A673 (cell line): Measurements from ENCODE around the gene ZDHHC20. TPM values are rescaled to one million over a fixed set of nuclear protein-coding genes. Genes with fewer than 3 reads are reported as not detected.
A peak's percentile ranks its signal among the peaks of the same experiment; 100 is the strongest.

ENCODE experiments used
- BruUV-seq: library from RNA; stranded (reverse); fragments of 400-500 nt; replicated peaks from 2 replicates; lab custom pipeline; 2021; lab: Mats Ljungman, UMichigan
- CTCF ChIA-PET: fragments of 300-600 bp; sonication (Branson Sonifier 250); formaldehyde crosslinking; loops from one replicate; lab custom pipeline; 2022; ENCODE audit warnings: antibody characterized with exemption; lab: Charles Lee
- POLR2A ChIA-PET: fragments of 300-600 bp; sonication (Branson Sonifier 250); formaldehyde crosslinking; loops from one replicate; lab custom pipeline; 2022; ENCODE audit warnings: antibody characterized with exemption; ENCODE audit not compliant: low non-redundant PET; lab: Charles Lee
- DNase-seq: peaks from one replicate; pipeline ENCODE4 v3.0.0-alpha.2; 2015; ENCODE audit warnings: low spot score
- H3K27ac ChIP-seq: fragments of 200-600 bp; sonication (generic); 2 replicates; pipeline ENCODE4 v1.5.1; 2016; ENCODE audit warnings: mixed run types, low read depth, mild to moderate bottlenecking, mixed read lengths, antibody characterized with exemption, low read length; ENCODE audit not compliant: poor library complexity, severe bottlenecking
- H3K27me3 ChIP-seq: fragments of 200-600 bp; sonication (generic); replicated peaks from 2 replicates; pipeline ENCODE4 v1.6.1; 2017; ENCODE audit warnings: mixed run types, low read depth, mild to moderate bottlenecking, mixed read lengths, antibody characterized with exemption, low read length; ENCODE audit not compliant: insufficient read depth, poor library complexity
- H3K36me3 ChIP-seq: fragments of 200-600 bp; sonication (generic); 2 replicates; pipeline ENCODE4 v1.6.1; 2016; ENCODE audit warnings: mixed run types, mild to moderate bottlenecking, mixed read lengths, antibody characterized with exemption, low read length; ENCODE audit not compliant: insufficient read depth, poor library complexity, severe bottlenecking
- H3K4me1 ChIP-seq: fragments of 200-600 bp; sonication (generic); 2 replicates; pipeline ENCODE4 v1.6.1; 2017; ENCODE audit warnings: mixed run types, mild to moderate bottlenecking, mixed read lengths, antibody characterized with exemption, low read length; ENCODE audit not compliant: insufficient read depth, poor library complexity, severe bottlenecking
- H3K4me3 ChIP-seq: fragments of 200-600 bp; sonication (generic); 2 replicates; pipeline ENCODE4 v1.5.1; 2016; ENCODE audit warnings: low read depth, mixed run types, mild to moderate bottlenecking, mixed read lengths, low read length; ENCODE audit not compliant: poor library complexity, severe bottlenecking
- H3K9me3 ChIP-seq: fragments of 200-600 bp; sonication (generic); 2 replicates; pipeline ENCODE4 v1.6.1; 2016; ENCODE audit warnings: mixed run types, low read depth, mild to moderate bottlenecking, mixed read lengths, antibody characterized with exemption, low read length; ENCODE audit not compliant: poor library complexity, severe bottlenecking
- CTCF ChIP-seq: fragments of 300-800, 200-600 bp; sonication (generic); conservative IDR thresholded peaks from 2 replicates; pipeline ENCODE4 v1.5.1; 2017; ENCODE audit warnings: low read depth, mild to moderate bottlenecking, antibody characterized with exemption, low read length, moderate library complexity, mixed read lengths
- EZH2 ChIP-seq: fragments of 200-600 bp; sonication (generic); IDR thresholded peaks from 2 replicates; pipeline ENCODE4 v1.6.1; 2017; ENCODE audit warnings: borderline replicate concordance, low read depth, mild to moderate bottlenecking, mixed read lengths, antibody characterized with exemption, low read length; ENCODE audit not compliant: poor library complexity, severe bottlenecking
- intact Hi-C: fragments of 100-400 bp; cut with micrococcal nuclease; formaldehyde crosslinking; loops from one replicate; pipeline ENCODE4 v1.10.0; 2022; ENCODE audit not compliant: unreplicated experiment
- total RNA-seq: library from RNA; stranded (reverse); gene quantifications from 2 replicates; pipeline ENCODE4 v1.2.3, GENCODE V29; 2021

ZDHHC20 gene
- total RNA-seq, 1 experiment from 2014 or later, result 98.9 TPM

DNA sequence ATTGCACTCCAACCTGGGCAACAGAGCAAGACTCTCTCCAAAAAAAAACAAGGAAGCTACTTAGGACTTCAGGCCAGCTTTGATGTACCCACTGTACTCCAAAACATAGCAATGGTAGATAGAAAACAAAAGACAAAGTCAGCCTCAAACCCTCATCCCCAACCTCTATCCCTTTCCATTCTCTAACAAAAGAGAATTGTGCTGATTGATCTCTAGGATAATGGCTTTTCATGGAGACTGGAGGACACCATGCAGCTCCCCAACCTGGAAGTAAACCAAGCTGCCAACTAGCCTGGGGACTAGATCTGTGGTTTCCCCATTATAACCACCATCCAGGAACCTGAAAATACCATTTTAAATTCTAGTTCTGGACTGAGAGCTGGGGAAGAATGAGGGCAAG lies 4.3 kb upstream of the ZDHHC20 start:
- CTCF ChIA-PET, result no interaction called here
- POLR2A ChIA-PET, result no interaction called here
- no TSS peak for BruUV-seq

GRCh38 chr13:21461131-21461530 lies 2.0 kb upstream of the ZDHHC20 start:
- no peak for DNase-seq
- H3K27ac ChIP-seq, result no peak overlapping the region
- no peaks in the 10 kb centered on the region for H3K27me3 ChIP-seq
- no peaks in the 10 kb centered on the region for H3K4me1 ChIP-seq
- H3K9me3 ChIP-seq, result no peaks in the 10 kb centered on the region
- no peaks in the 10 kb centered on the region for H3K36me3 ChIP-seq
- BruUV-seq, result no TSS peak
- no peak overlapping the region for H3K4me3 ChIP-seq
- ChIA-PET CTCF (no interaction called here), POLR2A (no interaction called here)
- TF ChIP-seq EZH2 (no peak), CTCF (no peak)
- intact Hi-C loops, result no loop called here

More for the DNA sequence above, 4.3 kb upstream of the ZDHHC20 start:
- Histone ChIP-seq H3K4me3 (no peak overlapping the region), H3K27ac (no peak overlapping the region), H3K9me3 (no peaks in the 10 kb centered on the region), H3K27me3 (no peaks in the 10 kb centered on the region), H3K4me1 (no peaks in the 10 kb centered on the region), H3K36me3 (no peaks in the 10 kb centered on the region)
- no peak for DNase-seq
- TF ChIP-seq EZH2, result no peak
- TF ChIP-seq CTCF, result no peak
- intact Hi-C loops, result no loop called here

GRCh38 chr13:21458451-21458812 lies 671 bp downstream of the ZDHHC20 start:
- BruUV-seq, result no TSS peak
- Histone ChIP-seq H3K27me3 (no peaks in the 10 kb centered on the region), H3K9me3 (peaks cover under 1% of the 10 kb centered on the region), H3K4me1 (no peaks in the 10 kb centered on the region), H3K4me3 (peak overlapping the region; percentile 80), H3K27ac (peak overlapping the region; percentile 83), H3K36me3 (no peaks in the 10 kb centered on the region)
- ChIA-PET POLR2A (no interaction called here), CTCF (interaction anchor here (0.5 to 1.0 kb wide), 2 partner anchors 12 to 161 kb away, joined by 3 to 6 read pairs; no protein-coding TSS in a partner anchor)
- peak; percentile 34 for DNase-seq
- no peak for TF ChIP-seq EZH2
- no peak for TF ChIP-seq CTCF
- intact Hi-C loops, result loop anchor here (5.0 kb wide), 2 partner anchors 56 to 161 kb away; no protein-coding TSS in a partner anchor
